IMR-90 (cell line): ENCODE data around the gene GNG2. TPM values are rescaled to one million over a fixed set of nuclear protein-coding genes. Genes with fewer than 3 reads are reported as not detected.

Source experiments
- ATAC-seq: fragments of 200-7000 bp; cut with Tn5 transposase; 2 replicates; pipeline ENCODE4 v1.9.1; 2020; ENCODE audit warnings: low read depth, mild to moderate bottlenecking, moderate library complexity
- BruUV-seq: library from RNA; stranded (reverse); fragments of 400-500 nt; replicated peaks from 2 replicates; lab custom pipeline; 2021; lab: Mats Ljungman, UMichigan
- CTCF ChIA-PET: fragments of 300-600 bp; formaldehyde crosslinking; extraction: SDS; loops from one replicate; lab custom pipeline; 2021; ENCODE audit warnings: antibody characterized with exemption; lab: Yijun Ruan, JAX
- POLR2A ChIA-PET: fragments of 300-600 bp; sonication (Branson Sonifier 250); formaldehyde crosslinking; loops from one replicate; lab custom pipeline; 2022; ENCODE audit warnings: antibody characterized with exemption; ENCODE audit not compliant: unreplicated experiment; lab: Charles Lee
- DNase-seq: peaks from one replicate; pipeline ENCODE4 v3.0.0; 2013
- H2AFZ ChIP-seq: replicated peaks from 2 replicates; pipeline ENCODE3; 2013; ENCODE audit warnings: low read length, mild to moderate bottlenecking; ENCODE audit not compliant: poor library complexity
- H2AK5ac ChIP-seq: 2 replicates; pipeline ENCODE4 v1.6.1; 2013; ENCODE audit warnings: low read depth, low read length, inconsistent platforms
- H2AK9ac ChIP-seq: replicated peaks from 2 replicates; pipeline ENCODE3; 2013; ENCODE audit warnings: mild to moderate bottlenecking, low read depth, low read length, moderate library complexity; ENCODE audit not compliant: poor library complexity
- H2BK120ac ChIP-seq: 2 replicates; pipeline ENCODE4 v1.6.1; 2013; ENCODE audit warnings: low read depth, low read length, inconsistent platforms
- H2BK15ac ChIP-seq: 3 replicates; pipeline ENCODE4 v1.6.1; 2013; ENCODE audit warnings: low read depth, low read length, inconsistent platforms
- H2BK20ac ChIP-seq: 2 replicates; pipeline ENCODE4 v1.6.1; 2013; ENCODE audit warnings: low read depth, mild to moderate bottlenecking, inconsistent platforms, low read length, moderate library complexity
- H2BK5ac ChIP-seq: 2 replicates; pipeline ENCODE4 v1.6.1; 2013; ENCODE audit warnings: mild to moderate bottlenecking, low read depth, low read length, inconsistent platforms; ENCODE audit not compliant: poor library complexity, severe bottlenecking
- H3K14ac ChIP-seq: replicated peaks from 2 replicates; pipeline ENCODE4 v1.6.1; 2013; ENCODE audit warnings: low read depth, low read length, inconsistent platforms
- H3K18ac ChIP-seq: 2 replicates; pipeline ENCODE4 v1.6.1; 2013; ENCODE audit warnings: low read depth, low read length, control low read depth
- H3K23ac ChIP-seq: 2 replicates; pipeline ENCODE4 v1.6.1; 2013; ENCODE audit warnings: low read depth, low read length, inconsistent platforms
- H3K27ac ChIP-seq: 2 replicates; pipeline ENCODE4 v1.5.1; 2013; ENCODE audit warnings: mild to moderate bottlenecking, control low read depth, low read length; ENCODE audit not compliant: insufficient read depth
- H3K27me3 ChIP-seq: 2 replicates; pipeline ENCODE4 v1.6.1; 2013; ENCODE audit warnings: low read length; ENCODE audit not compliant: control insufficient read depth, insufficient read depth
- H3K36me3 ChIP-seq: 2 replicates; pipeline ENCODE4 v1.6.1; 2013; ENCODE audit warnings: low read length, mixed read lengths; ENCODE audit not compliant: control insufficient read depth, insufficient read depth
- H3K4ac ChIP-seq: 2 replicates; pipeline ENCODE4 v1.6.1; 2013; ENCODE audit warnings: low read depth, low read length, inconsistent platforms
- H3K4me1 ChIP-seq: 2 replicates; pipeline ENCODE4 v1.6.1; 2013; ENCODE audit warnings: low read length, mixed read lengths; ENCODE audit not compliant: control insufficient read depth, insufficient read depth
- H3K4me2 ChIP-seq: 2 replicates; pipeline ENCODE4 v1.6.1; 2013; ENCODE audit warnings: low read depth, mild to moderate bottlenecking, control low read depth, low read length, moderate library complexity
- H3K4me3 ChIP-seq: 2 replicates; pipeline ENCODE4 v1.5.1; 2013; ENCODE audit warnings: low read depth, mild to moderate bottlenecking, control low read depth, low read length, moderate library complexity; ENCODE audit not compliant: insufficient read depth
- H3K56ac ChIP-seq: 2 replicates; pipeline ENCODE4 v1.6.1; 2013; ENCODE audit warnings: low read length, inconsistent platforms; ENCODE audit not compliant: insufficient read depth; ENCODE audit errors: extremely low read depth
- H3K79me1 ChIP-seq, 2 experiments: 2 replicates each; pipeline ENCODE4 v1.6.1; 2013; ENCODE audit warnings: low read length in 2 of 2, inconsistent platforms in 1 of 2, low read depth in 1 of 2
- H3K9ac ChIP-seq: 2 replicates; pipeline ENCODE4 v1.6.1; 2013; ENCODE audit warnings: low read depth, low read length, control low read depth
- H3K9me1 ChIP-seq: 2 replicates; pipeline ENCODE4 v1.6.1; 2013; ENCODE audit warnings: low read length, inconsistent platforms; ENCODE audit not compliant: insufficient read depth
- H3K9me3 ChIP-seq: 2 replicates; pipeline ENCODE4 v1.6.1; 2013; ENCODE audit warnings: low read length; ENCODE audit not compliant: control insufficient read depth, insufficient read depth
- H4K20me1 ChIP-seq: 2 replicates; pipeline ENCODE4 v1.6.1; 2013; ENCODE audit warnings: low read length, inconsistent platforms; ENCODE audit not compliant: insufficient read depth
- H4K5ac ChIP-seq: 2 replicates; pipeline ENCODE4 v1.6.1; 2013; ENCODE audit warnings: mild to moderate bottlenecking, low read depth, low read length, control low read depth
- H4K8ac ChIP-seq, 2 experiments: 2 replicates each; pipeline ENCODE4 v1.6.1; 2013; ENCODE audit warnings: low read depth in 2 of 2, low read length in 2 of 2, control low read depth in 1 of 2, inconsistent platforms in 1 of 2
- H4K91ac ChIP-seq: 2 replicates; pipeline ENCODE4 v1.6.1; 2013; ENCODE audit warnings: low read depth, low read length, inconsistent platforms; ENCODE audit not compliant: insufficient read depth
- CHD1 ChIP-seq: IDR thresholded peaks from 2 replicates; pipeline ENCODE4 v1.6.1; 2012; ENCODE audit warnings: low read depth, low read length, improper control_type of control experiment
- CTCF ChIP-seq: conservative IDR thresholded peaks from 2 replicates; pipeline ENCODE4 v1.5.1; 2012; ENCODE audit warnings: mild to moderate bottlenecking, low read depth, low read length, improper control_type of control experiment
- MAZ ChIP-seq: IDR thresholded peaks from 2 replicates; pipeline ENCODE4 v1.6.1; 2012; ENCODE audit warnings: low read depth, mild to moderate bottlenecking, low read length, improper control_type of control experiment, moderate library complexity, borderline replicate concordance
- NFE2L2 ChIP-seq: fragments of 150-350 bp; IDR thresholded peaks from 2 replicates; pipeline ENCODE4 v1.6.1; 2016; ENCODE audit warnings: low read depth, mild to moderate bottlenecking, low read length
- WGBS, 2 experiments: methylation state at CpG; one replicate each; pipeline versions ENCODE4 v1.1.5 to v1.1.7; 2013; ENCODE audit warnings: missing lambda C conversion rate in 2 of 2; ENCODE audit not compliant: insufficient read length in 1 of 2; ENCODE audit errors: extremely low coverage in 2 of 2; 5-methylcytosine and 5-hydroxymethylcytosine counted together
- dilution Hi-C: fragments of 300-500 bp; cut with HindIII; formaldehyde crosslinking; loops from one replicate; pipeline ENCODE4 v1.14.3; 2018; ENCODE audit warnings: low sequenced_read_pairs; ENCODE audit not compliant: unreplicated experiment
- in situ Hi-C: fragments of 300-500 bp; cut with MboI; formaldehyde crosslinking; loops from 3 replicates; pipeline ENCODE4 v1.14.3; 2019; ENCODE audit warnings: low sequenced_read_pairs, inconsistent platforms, mixed read lengths
- intact Hi-C: fragments of 100-400 bp; cut with micrococcal nuclease; formaldehyde crosslinking; loops from 2 replicates; pipeline ENCODE4 v1.10.0; 2022
- polyA plus RNA-seq, 3 experiments: library from polyadenylated mRNA; depleted of rRNA; stranded (reverse); fragments of >200 nt; gene quantifications; 2 replicates each; pipeline ENCODE4 v1.2.3, GENCODE V29; 2012; ENCODE audit warnings: low replicate concordance in 1 of 3
- total RNA-seq: library from RNA; depleted of rRNA; stranded (reverse); fragments of >200 nt; gene quantifications from 2 replicates; pipeline ENCODE4 v1.2.3, GENCODE V29; 2012

GNG2 gene
- total and polyA plus RNA-seq, 2 of the 4 experiments (the other 2 are of a cell fraction), result 13.1 to 14.6 TPM

DNA sequence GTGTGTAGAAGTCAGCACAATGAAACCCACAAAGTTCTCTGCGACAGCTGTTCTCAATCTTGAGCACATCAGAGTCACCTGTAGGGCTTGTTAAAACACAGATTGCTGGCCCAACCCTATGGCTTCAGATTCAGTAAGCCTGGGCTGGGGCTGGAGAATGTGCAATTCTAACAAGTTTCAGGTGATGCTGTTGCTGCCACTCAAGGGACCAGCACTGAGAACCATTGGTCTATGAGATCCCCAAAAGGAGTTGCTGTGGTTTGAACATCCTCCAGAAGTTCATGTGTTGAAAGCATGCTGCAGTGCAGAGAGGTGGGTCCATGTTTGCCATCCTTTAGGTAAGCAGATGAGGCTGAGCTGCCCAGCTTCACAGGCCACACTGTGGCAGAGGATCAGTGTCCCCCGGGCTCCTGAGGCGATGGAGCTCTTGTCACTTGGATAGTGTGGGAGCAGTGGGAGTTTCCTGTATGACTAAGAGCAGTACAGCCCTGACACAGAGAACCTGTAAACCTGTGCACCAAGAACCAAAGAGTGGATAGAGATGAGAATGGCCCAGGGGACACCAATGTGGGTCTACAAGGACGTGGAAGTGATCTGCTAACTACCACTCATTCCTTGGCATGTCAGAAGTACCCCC lies 120.9 kb downstream of the GNG2 start:
- Histone ChIP-seq H3K4me3 (no peak overlapping the region), H3K14ac (no peak overlapping the region), H2BK15ac (no peak overlapping the region), H3K18ac (no peak overlapping the region), H3K56ac (no peak overlapping the region), H3K4ac (no peak overlapping the region), H3K23ac (no peak overlapping the region), H2AK5ac (no peak overlapping the region), H3K4me1 (no peaks in the 10 kb centered on the region), H2AK9ac (no peak overlapping the region), H2BK20ac (no peak overlapping the region), H3K9ac (no peak overlapping the region), H2AFZ (no peak overlapping the region), H3K4me2 (no peak overlapping the region), H3K36me3 (no peaks in the 10 kb centered on the region), H3K27me3 (peaks cover 10% of the 10 kb centered on the region), H3K9me1 (no peaks in the 10 kb centered on the region), H3K9me3 (0 out of 2 replicates have a peak, but pooled peaks cover 4% of the 10 kb centered on the region), H4K8ac (no peak overlapping the region), H4K91ac (no peak overlapping the region), H3K79me1 (no peaks in the 10 kb centered on the region), H4K5ac (no peak overlapping the region), H4K20me1 (no peaks in the 10 kb centered on the region), H3K27ac (no peak overlapping the region), H2BK5ac (no peak overlapping the region), H2BK120ac (no peak overlapping the region)
- ChIA-PET POLR2A (no interaction called here), CTCF (no interaction called here)
- DNase-seq (no peak), ATAC-seq (no peak)
- intact Hi-C loops, result no loop called here
- dilution Hi-C loops, result no loop called here
- BruUV-seq, result no TSS peak
- no CpG with 5 or more reads among the region's 4 CpGs for WGBS, 2 experiments
- in situ Hi-C loops, result loop anchor here (5.0 kb wide), 1 partner anchor 709 kb away; no protein-coding TSS in a partner anchor
- TF ChIP-seq CTCF (no peak), NFE2L2 (no peak), CHD1 (no peak), MAZ (no peak)
